ENCODE measurements around the gene ACER3. TPM values are rescaled to one million over a fixed set of nuclear protein-coding genes. Genes with fewer than 3 reads are reported as not detected.

The ACER3 gene
- total and polyA plus RNA-seq, 2 donors (not counting 1 experiment from before 2014, with no cell fraction given) = 3.3 to 12.9 TPM

DNA sequence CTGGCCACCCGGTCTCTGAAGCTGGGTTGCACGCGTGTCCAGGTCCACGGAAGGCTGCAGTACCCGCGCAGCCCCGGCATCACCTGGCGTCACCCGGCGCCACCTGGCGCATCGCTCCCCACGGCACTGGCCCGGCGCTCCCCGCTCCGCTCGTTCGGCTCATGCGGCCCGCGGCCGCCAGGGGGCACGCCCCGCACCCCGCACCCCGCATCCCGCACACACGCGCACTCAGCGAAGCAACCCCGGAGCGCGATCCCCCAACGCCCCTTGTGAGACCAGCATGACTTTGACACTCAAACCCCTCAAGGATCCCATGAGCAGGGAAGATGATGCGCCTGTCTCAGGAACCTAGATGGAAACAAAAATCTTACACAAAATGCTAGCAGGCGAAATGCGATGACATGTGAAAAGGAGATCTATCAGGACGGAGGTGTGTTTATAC is 185.4 kb downstream of the ACER3 start:
- peaks cover 0 to 38% (median 21%) of the 10 kb centered on the region in 4 experiments for H3K27me3 ChIP-seq (replicated peaks in 1 of 4; ENCODE audit: control extremely low read depth in 1 of 4, control insufficient read depth in 3 of 4, insufficient read depth in 4 of 4, low read length in 3 of 4)
- no peak overlapping the region for H3K9ac ChIP-seq (ENCODE audit: low read length)
- DNase-seq = peak; percentile 60
- TF ChIP-seq, protein P1, sequence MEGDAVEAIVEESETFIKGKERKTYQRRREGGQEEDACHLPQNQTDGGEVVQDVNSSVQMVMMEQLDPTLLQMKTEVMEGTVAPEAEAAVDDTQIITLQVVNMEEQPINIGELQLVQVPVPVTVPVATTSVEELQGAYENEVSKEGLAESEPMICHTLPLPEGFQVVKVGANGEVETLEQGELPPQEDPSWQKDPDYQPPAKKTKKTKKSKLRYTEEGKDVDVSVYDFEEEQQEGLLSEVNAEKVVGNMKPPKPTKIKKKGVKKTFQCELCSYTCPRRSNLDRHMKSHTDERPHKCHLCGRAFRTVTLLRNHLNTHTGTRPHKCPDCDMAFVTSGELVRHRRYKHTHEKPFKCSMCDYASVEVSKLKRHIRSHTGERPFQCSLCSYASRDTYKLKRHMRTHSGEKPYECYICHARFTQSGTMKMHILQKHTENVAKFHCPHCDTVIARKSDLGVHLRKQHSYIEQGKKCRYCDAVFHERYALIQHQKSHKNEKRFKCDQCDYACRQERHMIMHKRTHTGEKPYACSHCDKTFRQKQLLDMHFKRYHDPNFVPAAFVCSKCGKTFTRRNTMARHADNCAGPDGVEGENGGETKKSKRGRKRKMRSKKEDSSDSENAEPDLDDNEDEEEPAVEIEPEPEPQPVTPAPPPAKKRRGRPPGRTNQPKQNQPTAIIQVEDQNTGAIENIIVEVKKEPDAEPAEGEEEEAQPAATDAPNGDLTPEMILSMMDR (IDR thresholded peaks at IDR 0.05) = peak; percentile 52
- no peak for TF ChIP-seq EZH2 (IDR thresholded peaks at IDR 0.05; ENCODE audit: borderline replicate concordance, insufficient read depth, low read depth, low read length, poor library complexity, severe bottlenecking)
- Mint-ChIP-seq H3K4me3 (no peak overlapping the region), H3K4me1 (peaks cover 13% of the 10 kb centered on the region), H3K27ac (no peak overlapping the region), H3K27me3 (peaks cover 39% of the 10 kb centered on the region), H3K9me3 (ENCODE audit: insufficient read depth) (no peaks in the 10 kb centered on the region)
- peaks cover 0 to 2% (median 0%) of the 10 kb centered on the region in 3 donors for H3K9me3 ChIP-seq (ENCODE audit: control extremely low read depth in 1 of 3, control insufficient read depth in 2 of 3, insufficient read depth in 1 of 3, low read length in 2 of 3)
- POLR2A ChIA-PET = no interaction called here
- peak; percentile 35 for ATAC-seq (ENCODE audit: low read depth)
- 6% methylated on average over 37 of the region's 39 CpGs for WGBS (ENCODE audit: insufficient coverage)
- no peaks in the 10 kb centered on the region for H3K79me2 ChIP-seq (ENCODE audit: control insufficient read depth, insufficient read depth, low read length)
- H4K20me1 ChIP-seq (ENCODE audit: control insufficient read depth, insufficient read depth, low read length, poor library complexity, severe bottlenecking) = no peaks in the 10 kb centered on the region
- H3K27ac ChIP-seq (ENCODE audit: low read length in 2 of 2) = no peak overlapping the region
- H3K36me3 ChIP-seq (replicated peaks in 1 of 2; ENCODE audit: control extremely low read depth in 1 of 2, control insufficient read depth in 1 of 2, extremely low read depth in 1 of 2, insufficient read depth in 2 of 2, low read length in 1 of 2) = no peaks in the 10 kb centered on the region
- H3K4me3 ChIP-seq (ENCODE audit: control extremely low read depth in 1 of 5, extremely low read depth in 1 of 5, insufficient read depth in 1 of 5, low read depth in 2 of 5, low read length in 4 of 5) = no peak overlapping the region
- intact Hi-C loops (cut with micrococcal nuclease) = loop anchor here (5.0 kb wide), 1 partner anchor 366 kb away; no protein-coding TSS in a partner anchor
- H3K4me2 ChIP-seq (replicated peaks; ENCODE audit: low read depth, low read length, poor library complexity, severe bottlenecking) = peak overlapping the region; percentile 52
- peaks cover 14 to 15% of the 10 kb centered on the region in 2 donors for H3K4me1 ChIP-seq (ENCODE audit: control insufficient read depth in 2 of 2, insufficient read depth in 2 of 2, low read length in 2 of 2)
- H2AFZ ChIP-seq (ENCODE audit: insufficient read depth, low read depth, low read length, poor library complexity, severe bottlenecking) = no peak overlapping the region
- CTCF ChIA-PET = interaction anchor here (1.4 to 1.5 kb wide), 2 partner anchors 46 to 49 kb away, joined by 4 to 13 read pairs; no protein-coding TSS in a partner anchor
